WTC11 (cell line): Measurements from ENCODE around the gene MRPL41. TPM values are rescaled to one million over a fixed set of nuclear protein-coding genes. Genes with fewer than 3 reads are reported as not detected.
"Not testable (repeated sequence)": the region's sequence is repeated elsewhere in the genome, so short reads cannot be mapped to it uniquely, and the experiment has no call there.

ENCODE experiments used
- ATAC-seq: fragments of 200-7000 bp; cut with Tn5 transposase; 2 replicates; pipeline ENCODE4 v1.10.0; 2021; ENCODE audit warnings: mild to moderate bottlenecking, moderate library complexity
- CTCF ChIA-PET: fragments of 300-600 bp; sonication (Branson Sonifier 250); formaldehyde crosslinking; loops from one replicate; lab custom pipeline; 2021; ENCODE audit warnings: antibody characterized with exemption; lab: Charles Lee
- POLR2A ChIA-PET: fragments of 350-600 bp; sonication (Branson Sonifier 250); formaldehyde crosslinking; loops from one replicate; lab custom pipeline; 2021; ENCODE audit warnings: antibody characterized with exemption; lab: Charles Lee
- DNase-seq: peaks from one replicate; pipeline ENCODE4 v3.0.0; 2021; ENCODE audit warnings: low spot score
- H3K27ac Mint-ChIP-seq: 2 replicates; pipeline ENCODE4 v1.8.0; 2021; ENCODE audit warnings: mixed read lengths
- H3K27me3 Mint-ChIP-seq: 2 replicates; pipeline ENCODE4 v1.8.0; 2021; ENCODE audit warnings: low read depth, mild to moderate bottlenecking, moderate library complexity, mixed read lengths
- H3K36me3 Mint-ChIP-seq: 2 replicates; pipeline ENCODE4 v1.8.0; 2021; ENCODE audit warnings: mixed read lengths
- H3K4me1 Mint-ChIP-seq: 2 replicates; pipeline ENCODE4 v1.8.0; 2022; ENCODE audit warnings: mixed read lengths
- H3K4me3 Mint-ChIP-seq: 2 replicates; pipeline ENCODE4 v1.8.0; 2021; ENCODE audit warnings: mild to moderate bottlenecking, moderate library complexity, mixed read lengths
- H3K9me3 Mint-ChIP-seq: 2 replicates; pipeline ENCODE4 v1.8.0; 2021; ENCODE audit warnings: mixed read lengths
- EMX1 ChIP-seq: fragments of 250-450 bp; sonication (Bioruptor Pico); IDR thresholded peaks from 2 replicates; pipeline ENCODE4 v1.8.0; 2021; ENCODE audit warnings: mild to moderate bottlenecking
- FOXJ3 ChIP-seq: sonication (generic); formaldehyde crosslinking; IDR thresholded peaks from 2 replicates; pipeline ENCODE4 v1.9.0; 2021; ENCODE audit warnings: missing genetic modification reagents, mild to moderate bottlenecking, borderline replicate concordance
- IRF1 ChIP-seq: sonication (generic); formaldehyde crosslinking; IDR thresholded peaks from 2 replicates; pipeline ENCODE4 v1.8.0; 2023; ENCODE audit warnings: missing genetic modification reagents
- KAT7 ChIP-seq: sonication (generic); formaldehyde crosslinking; IDR thresholded peaks from 2 replicates; pipeline ENCODE4 v1.8.1; 2023; ENCODE audit warnings: missing genetic modification reagents, mild to moderate bottlenecking, borderline replicate concordance
- NFATC4 ChIP-seq: fragments of 250-450 bp; sonication (Bioruptor Pico); IDR thresholded peaks from 2 replicates; pipeline ENCODE4 v1.9.0; 2021; ENCODE audit warnings: mild to moderate bottlenecking
- NR3C1 ChIP-seq: sonication (generic); formaldehyde crosslinking; conservative IDR thresholded peaks from 2 replicates; pipeline ENCODE4 v1.8.1; 2023; ENCODE audit warnings: low read depth, mild to moderate bottlenecking, missing genetic modification reagents
- ZNF263 ChIP-seq: sonication (generic); formaldehyde crosslinking; IDR thresholded peaks from 2 replicates; pipeline ENCODE4 v1.8.1; 2022; ENCODE audit warnings: low read depth, mild to moderate bottlenecking, moderate library complexity, missing genetic modification reagents
- ZNF396 ChIP-seq: fragments of 250-450 bp; sonication (Bioruptor Pico); IDR thresholded peaks from 2 replicates; pipeline ENCODE4 v1.8.0; 2021; ENCODE audit warnings: mild to moderate bottlenecking, moderate library complexity, borderline replicate concordance
- ZNF532 ChIP-seq: fragments of 250-450 bp; sonication (Bioruptor Pico); IDR thresholded peaks from 2 replicates; pipeline ENCODE4 v1.9.0; 2021; ENCODE audit warnings: mild to moderate bottlenecking, borderline replicate concordance
- ZSCAN18 ChIP-seq: fragments of 250-450 bp; sonication (Bioruptor Pico); IDR thresholded peaks from 2 replicates; pipeline ENCODE4 v2.1.2; 2022; ENCODE audit warnings: mild to moderate bottlenecking, moderate library complexity
- total RNA-seq: library from RNA; stranded (reverse); gene quantifications from 3 replicates; pipeline ENCODE4 v1.2.3, GENCODE V29; 2021
- TF ChIP-seq, protein P1 (sequence below): sonication (generic); formaldehyde crosslinking; IDR thresholded peaks from 2 replicates; pipeline ENCODE4 v1.8.1; 2023; ENCODE audit warnings: mild to moderate bottlenecking, missing genetic modification reagents, moderate library complexity
- TF ChIP-seq, protein P2 (sequence below): fragments of 250-450 bp; sonication (Bioruptor Pico); IDR thresholded peaks from 2 replicates; pipeline ENCODE4 v1.9.0; 2021; ENCODE audit warnings: mild to moderate bottlenecking
- TF ChIP-seq, protein P3 (sequence below): sonication (generic); formaldehyde crosslinking; IDR thresholded peaks from 2 replicates; pipeline ENCODE4 v1.8.0; 2022; ENCODE audit warnings: missing genetic modification reagents

The MRPL41 gene
- total RNA-seq, 1 experiment from 2014 or later, result 70.1 TPM

DNA sequence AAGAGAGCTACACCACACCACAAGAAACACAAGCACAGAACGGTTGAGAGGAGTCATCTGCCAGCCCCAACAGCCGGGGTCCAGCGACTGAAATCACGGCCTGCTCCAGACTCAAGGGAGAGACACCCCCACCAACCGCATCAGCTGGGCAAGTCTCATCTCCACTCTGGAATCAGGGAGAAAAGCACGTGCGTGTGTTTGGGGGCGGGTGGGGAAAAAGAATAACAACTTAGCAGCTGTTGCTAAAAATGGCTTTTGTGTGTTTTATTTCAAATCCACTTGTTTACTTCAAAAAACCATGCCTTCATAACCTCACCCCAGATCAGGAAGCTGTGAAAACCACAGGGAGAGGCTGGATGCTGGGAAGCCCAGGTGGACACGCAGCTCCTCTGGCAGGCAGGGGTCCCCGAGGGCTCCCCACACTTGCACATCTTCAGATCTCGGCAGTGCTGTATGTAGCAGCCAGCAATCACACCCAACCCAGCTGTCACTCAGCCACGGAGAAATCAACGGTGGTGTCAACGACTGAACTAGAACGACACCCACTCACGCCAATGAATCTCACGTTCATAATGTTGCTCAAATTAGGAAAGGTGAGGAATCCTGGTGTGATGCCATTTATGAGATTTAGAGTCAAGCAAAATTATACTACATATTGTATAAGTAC, 20.4 kb upstream of the MRPL41 start:
- Mint-ChIP-seq H3K27ac (peak overlapping the region; percentile 29; the same call in 1 of the 2 replicates), H3K9me3 (peaks cover 11% of the 10 kb centered on the region), H3K4me1 (peaks cover 6% of the 10 kb centered on the region), H3K27me3 (peaks cover 7% of the 10 kb centered on the region; the same call in 1 of the 2 replicates), H3K4me3 (no peak overlapping the region), H3K36me3 (peaks cover 5% of the 10 kb centered on the region)
- ChIA-PET POLR2A (no interaction called here), CTCF (interaction anchor here (1.7 kb wide), 1 partner anchor 14 kb away, joined by 6 read pairs; no protein-coding TSS in a partner anchor)
- no peak for ATAC-seq
- DNase-seq, result no peak
- TF ChIP-seq IRF1 (CRISPR knock-in tag) (no peak), EMX1 (CRISPR knock-in tag) (no peak), NR3C1 (CRISPR knock-in tag) (no peak), FOXJ3 (CRISPR knock-in tag) (no peak), KAT7 (CRISPR knock-in tag) (no peak), ZNF396 (CRISPR knock-in tag) (no peak)
- TF ChIP-seq, protein P1, sequence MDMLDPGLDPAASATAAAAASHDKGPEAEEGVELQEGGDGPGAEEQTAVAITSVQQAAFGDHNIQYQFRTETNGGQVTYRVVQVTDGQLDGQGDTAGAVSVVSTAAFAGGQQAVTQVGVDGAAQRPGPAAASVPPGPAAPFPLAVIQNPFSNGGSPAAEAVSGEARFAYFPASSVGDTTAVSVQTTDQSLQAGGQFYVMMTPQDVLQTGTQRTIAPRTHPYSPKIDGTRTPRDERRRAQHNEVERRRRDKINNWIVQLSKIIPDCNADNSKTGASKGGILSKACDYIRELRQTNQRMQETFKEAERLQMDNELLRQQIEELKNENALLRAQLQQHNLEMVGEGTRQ (CRISPR knock-in tag), result no peak
- TF ChIP-seq, protein P2, sequence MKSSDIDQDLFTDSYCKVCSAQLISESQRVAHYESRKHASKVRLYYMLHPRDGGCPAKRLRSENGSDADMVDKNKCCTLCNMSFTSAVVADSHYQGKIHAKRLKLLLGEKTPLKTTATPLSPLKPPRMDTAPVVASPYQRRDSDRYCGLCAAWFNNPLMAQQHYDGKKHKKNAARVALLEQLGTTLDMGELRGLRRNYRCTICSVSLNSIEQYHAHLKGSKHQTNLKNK (CRISPR knock-in tag), result no peak

DNA sequence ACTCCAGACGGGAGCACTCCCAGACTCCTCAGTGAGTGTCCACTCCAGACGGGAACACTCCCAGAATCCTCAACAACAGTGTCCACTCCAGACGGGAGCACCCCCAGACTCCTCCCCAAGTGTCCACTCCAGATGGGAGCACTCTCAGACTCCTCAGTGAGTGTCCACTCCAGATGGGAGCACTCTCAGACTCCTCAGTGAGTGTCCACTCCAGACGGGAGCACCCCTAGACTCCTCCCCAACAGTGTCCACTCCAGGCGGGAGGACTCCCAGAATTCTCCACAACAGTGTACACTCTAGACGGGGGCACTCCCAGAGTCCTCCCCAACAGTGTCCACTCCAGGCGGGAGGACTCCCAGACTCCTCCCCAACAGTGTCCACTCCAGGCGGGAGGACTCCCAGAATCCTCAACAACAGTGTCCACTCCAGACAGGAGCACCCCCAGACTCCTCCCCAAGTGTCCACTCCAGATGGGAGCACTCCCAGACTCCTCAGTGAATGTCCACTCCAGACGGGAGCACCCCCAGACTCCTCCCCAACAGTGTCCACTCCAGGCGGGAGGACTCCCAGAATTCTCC, 18.7 kb upstream of the MRPL41 start:
- H3K4me1 Mint-ChIP-seq, H3K27me3 Mint-ChIP-seq, H3K27ac Mint-ChIP-seq, ATAC-seq, DNase-seq, POLR2A ChIA-PET, CTCF ChIA-PET, H3K36me3 Mint-ChIP-seq, H3K4me3 Mint-ChIP-seq: not testable (repeated sequence)
- TF ChIP-seq ZNF263 (CRISPR knock-in tag), result peak; percentile 92
- peaks cover 11% of the 10 kb centered on the region for H3K9me3 Mint-ChIP-seq

- CTCF ChIA-PET, result interaction anchor here (0.5 to 1.4 kb wide), 19 partner anchors 9 to 257 kb away, joined by 3 to 11 read pairs (median 3); partner anchors contain the start of genes EXD3, MRPL41, NOXA1 and PNPLA7
- ATAC-seq, result peak; percentile 89
- peaks cover 11% of the 10 kb centered on the region for H3K9me3 Mint-ChIP-seq
- no peak for DNase-seq
- H3K4me1 Mint-ChIP-seq, result peaks cover 6% of the 10 kb centered on the region
- H3K27ac Mint-ChIP-seq, result no peak overlapping the region
- H3K27me3 Mint-ChIP-seq, result peaks cover 7% of the 10 kb centered on the region; the same call in 1 of the 2 replicates
- no peak overlapping the region for H3K4me3 Mint-ChIP-seq
- peaks cover 5% of the 10 kb centered on the region for H3K36me3 Mint-ChIP-seq
- POLR2A ChIA-PET, result no interaction called here
- TF ChIP-seq, protein P1 (CRISPR knock-in tag), result peak; percentile 89
- no peak for TF ChIP-seq NR3C1 (CRISPR knock-in tag)
- TF ChIP-seq, protein P3, sequence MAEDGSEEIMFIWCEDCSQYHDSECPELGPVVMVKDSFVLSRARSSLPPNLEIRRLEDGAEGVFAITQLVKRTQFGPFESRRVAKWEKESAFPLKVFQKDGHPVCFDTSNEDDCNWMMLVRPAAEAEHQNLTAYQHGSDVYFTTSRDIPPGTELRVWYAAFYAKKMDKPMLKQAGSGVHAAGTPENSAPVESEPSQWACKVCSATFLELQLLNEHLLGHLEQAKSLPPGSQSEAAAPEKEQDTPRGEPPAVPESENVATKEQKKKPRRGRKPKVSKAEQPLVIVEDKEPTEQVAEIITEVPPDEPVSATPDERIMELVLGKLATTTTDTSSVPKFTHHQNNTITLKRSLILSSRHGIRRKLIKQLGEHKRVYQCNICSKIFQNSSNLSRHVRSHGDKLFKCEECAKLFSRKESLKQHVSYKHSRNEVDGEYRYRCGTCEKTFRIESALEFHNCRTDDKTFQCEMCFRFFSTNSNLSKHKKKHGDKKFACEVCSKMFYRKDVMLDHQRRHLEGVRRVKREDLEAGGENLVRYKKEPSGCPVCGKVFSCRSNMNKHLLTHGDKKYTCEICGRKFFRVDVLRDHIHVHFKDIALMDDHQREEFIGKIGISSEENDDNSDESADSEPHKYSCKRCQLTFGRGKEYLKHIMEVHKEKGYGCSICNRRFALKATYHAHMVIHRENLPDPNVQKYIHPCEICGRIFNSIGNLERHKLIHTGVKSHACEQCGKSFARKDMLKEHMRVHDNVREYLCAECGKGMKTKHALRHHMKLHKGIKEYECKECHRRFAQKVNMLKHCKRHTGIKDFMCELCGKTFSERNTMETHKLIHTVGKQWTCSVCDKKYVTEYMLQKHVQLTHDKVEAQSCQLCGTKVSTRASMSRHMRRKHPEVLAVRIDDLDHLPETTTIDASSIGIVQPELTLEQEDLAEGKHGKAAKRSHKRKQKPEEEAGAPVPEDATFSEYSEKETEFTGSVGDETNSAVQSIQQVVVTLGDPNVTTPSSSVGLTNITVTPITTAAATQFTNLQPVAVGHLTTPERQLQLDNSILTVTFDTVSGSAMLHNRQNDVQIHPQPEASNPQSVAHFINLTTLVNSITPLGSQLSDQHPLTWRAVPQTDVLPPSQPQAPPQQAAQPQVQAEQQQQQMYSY (CRISPR knock-in tag), result no peak
- no peak for TF ChIP-seq ZSCAN18 (CRISPR knock-in tag)
- TF ChIP-seq NFATC4 (CRISPR knock-in tag), result no peak
- TF ChIP-seq ZNF532 (CRISPR knock-in tag), result no peak
- TF ChIP-seq ZNF396 (CRISPR knock-in tag), result no peak
Measured at GRCh38 chr9:137534256-137535119, 17.2 kb upstream of the MRPL41 start.
